Dedifferentiated amniotic fluid mesenchymal stem cell (primary cell): ENCODE results near the gene FKRP.
"Not testable (repeated sequence)": the region's sequence is repeated elsewhere in the genome, so short reads cannot be mapped to it uniquely, and the experiment has no call there.

Experiments
- DNase-seq: peaks from one replicate; pipeline ENCODE4 v3.0.0-alpha.2; 2016; ENCODE audit errors: extremely low spot score

Gene FKRP

GRCh38 chr19:46759817-46760333, 14.0 kb downstream of the FKRP start:
- peak; percentile 94 for DNase-seq

GRCh38 chr19:46760363-46760762, 14.5 kb downstream of the FKRP start:
- DNase-seq, result no peak

- not testable (repeated sequence) for DNase-seq
These were observed 15.0 kb downstream of the FKRP start for GRCh38 chr19:46760897-46761296.

- no peak for DNase-seq
These were observed 15.6 kb downstream of the FKRP start for GRCh38 chr19:46761418-46761831.

GRCh38 chr19:46762245-46762890, 16.5 kb downstream of the FKRP start:
- DNase-seq, result no peak

- no peak for DNase-seq
These were observed 19.0 kb downstream of the FKRP start for GRCh38 chr19:46764817-46765291.

GRCh38 chr19:46766569-46767317, 20.9 kb downstream of the FKRP start:
- no peak for DNase-seq

GRCh38 chr19:46768746-46769145, 22.9 kb downstream of the FKRP start:
- not testable (repeated sequence) for DNase-seq

- no peak for DNase-seq
These were observed 26.5 kb downstream of the FKRP start for GRCh38 chr19:46772170-46773017.

- DNase-seq, result no peak
These were observed 27.2 kb downstream of the FKRP start for GRCh38 chr19:46773018-46773399.

GRCh38 chr19:46775642-46776258, 29.9 kb downstream of the FKRP start:
- DNase-seq, result no peak

GRCh38 chr19:46776927-46777911, 31.4 kb downstream of the FKRP start:
- DNase-seq, result no peak

- not testable (repeated sequence) for DNase-seq
These were observed 32.2 kb downstream of the FKRP start for GRCh38 chr19:46777956-46778645.

GRCh38 chr19:46782355-46783019, 36.6 kb downstream of the FKRP start:
- DNase-seq, result no peak

- DNase-seq, result no peak
These were observed 37.8 kb downstream of the FKRP start for GRCh38 chr19:46783670-46784069.

GRCh38 chr19:46784262-46785053, 38.6 kb downstream of the FKRP start:
- DNase-seq, result peak; percentile 93

GRCh38 chr19:46785054-46785979, 39.5 kb downstream of the FKRP start:
- no peak for DNase-seq

GRCh38 chr19:46785980-46786235, 40.1 kb downstream of the FKRP start:
- no peak for DNase-seq
